Mucosa of descending colon (tissue), 3 donors: Measurements from ENCODE around the gene COL15A1. TPM values are rescaled to one million over a fixed set of nuclear protein-coding genes. Genes with fewer than 3 reads are reported as not detected.

ENCODE experiments used
- ATAC-seq: fragments of 200-7000 bp; cut with Tn5 transposase; one replicate; pipeline ENCODE4 v1.9.1; 2020; ENCODE audit warnings: mild to moderate bottlenecking, moderate library complexity
- DNase-seq, 3 donors: peaks; one replicate each; pipeline ENCODE4 v3.0.0-alpha.2; 2020
- H3K36me3 ChIP-seq: fragments of 200-600 bp; one replicate; pipeline ENCODE4 v1.8.0; 2021; ENCODE audit warnings: low read depth, mild to moderate bottlenecking
- H3K4me1 ChIP-seq: fragments of 200-600 bp; one replicate; pipeline ENCODE4 v1.8.0; 2021; ENCODE audit warnings: low read depth, mild to moderate bottlenecking
- H3K4me3 ChIP-seq: fragments of 200-600 bp; one replicate; pipeline ENCODE4 v1.8.0; 2021; ENCODE audit warnings: mild to moderate bottlenecking
- H3K9me3 ChIP-seq: fragments of 200-600 bp; one replicate; pipeline ENCODE4 v1.8.0; 2021; ENCODE audit warnings: mild to moderate bottlenecking
- CTCF ChIP-seq: fragments of 200-600 bp; IDR thresholded peaks from one replicate; pipeline ENCODE4 v1.8.0; 2022; ENCODE audit warnings: antibody characterized with exemption, mild to moderate bottlenecking
- intact Hi-C, 2 donors: fragments of 100-400 bp; cut with DNase I in 1 of 2; cut with micrococcal nuclease in 1 of 2; formaldehyde crosslinking; loops; one replicate each; pipeline versions ENCODE4 v1.11.0 to v1.11.1; 2022; cut with DNase I, micrococcal nuclease
- total RNA-seq, 3 donors: library from RNA; stranded (reverse); fragmentation: NEBNext Ultra II Directional in 2 of 3; extraction: Animal tissue kit (Norgen Biotek cat#: 25700) in 2 of 3; gene quantifications; one replicate each; pipeline versions ENCODE4 v1.2.1 to v1.2.4, GENCODE V29; 2021 to 2023
- donor health status: DM: no; HTN: no; CAD: no; lungs with moderate emphysema.
- donor health status: DM: no; HTN: no; CAD: no.
- donor health status: DM: no; HTN: yes; CAD: no.

The COL15A1 gene
- total RNA-seq, 3 donors from 2014 or later, result 4.2 to 43.4 (median 11.2) TPM

GRCh38 chr9:98980291-98980690, 36.6 kb downstream of the COL15A1 start:
- DNase-seq, result no peak
- Histone ChIP-seq H3K36me3 (no peaks in the 10 kb centered on the region), H3K4me1 (no peaks in the 10 kb centered on the region), H3K4me3 (no peak overlapping the region), H3K9me3 (no peaks in the 10 kb centered on the region)
- intact Hi-C loops, result no loop called here
- no peak for TF ChIP-seq CTCF
- ATAC-seq, result no peak

GRCh38 chr9:98983295-98984268, 39.9 kb downstream of the COL15A1 start:
- intact Hi-C loops, result no loop called here
- no peak overlapping the region for H3K4me3 ChIP-seq
- DNase-seq (no peak), ATAC-seq (peak; percentile 31)
- TF ChIP-seq CTCF, result no peak
- no peaks in the 10 kb centered on the region for H3K9me3 ChIP-seq
- no peaks in the 10 kb centered on the region for H3K4me1 ChIP-seq
- H3K36me3 ChIP-seq, result no peaks in the 10 kb centered on the region

- Histone ChIP-seq H3K4me1 (no peaks in the 10 kb centered on the region), H3K4me3 (no peak overlapping the region), H3K36me3 (no peaks in the 10 kb centered on the region), H3K9me3 (no peaks in the 10 kb centered on the region)
- intact Hi-C loops, result no loop called here
- DNase-seq (no peak), ATAC-seq (no peak)
- TF ChIP-seq CTCF, result no peak
Observed at GRCh38 chr9:98985596-98985995, 41.9 kb downstream of the COL15A1 start.

DNA sequence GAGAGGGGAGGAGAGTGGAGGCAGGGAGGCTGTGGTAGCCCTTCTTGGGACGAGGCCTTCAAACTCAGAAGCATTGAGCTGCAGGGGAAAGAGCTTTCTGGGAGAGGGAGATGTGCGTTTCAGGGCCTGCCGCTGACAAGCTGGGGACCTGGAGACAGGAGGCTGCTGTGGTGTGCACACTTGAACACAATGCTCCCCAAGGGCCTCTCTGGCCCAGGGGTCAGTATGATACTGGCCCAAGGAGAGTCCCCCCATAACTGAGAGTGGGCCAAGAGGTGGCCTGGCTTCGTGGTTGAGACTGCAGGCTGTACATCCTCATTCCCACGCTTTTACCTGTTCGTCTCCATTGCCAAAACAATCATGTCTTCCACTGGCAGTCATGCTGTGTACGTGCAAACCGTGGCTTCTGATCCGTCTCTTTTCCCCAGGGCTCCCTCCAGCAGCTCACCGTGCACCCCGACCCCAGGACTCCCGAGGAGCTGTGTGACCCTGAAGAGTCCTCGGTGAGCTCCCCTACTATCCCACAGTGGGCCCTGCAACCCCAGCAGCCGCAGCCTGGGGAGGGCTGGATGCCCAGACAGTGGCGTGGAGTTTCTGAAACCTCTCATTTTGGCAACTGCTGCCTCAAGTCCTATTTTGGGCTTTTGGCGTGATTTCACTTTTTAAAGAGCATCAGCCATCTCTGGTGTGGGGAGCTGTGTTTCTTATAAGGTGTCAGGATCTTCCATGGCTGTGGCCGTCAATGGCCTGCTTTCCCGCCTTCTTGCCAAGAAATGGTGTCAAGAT, 43.4 kb downstream of the COL15A1 start:
- no peak overlapping the region for H3K4me3 ChIP-seq
- intact Hi-C loops, result no loop called here
- ATAC-seq, result no peak
- DNase-seq, result no peak
- TF ChIP-seq CTCF, result no peak
- no peaks in the 10 kb centered on the region for H3K4me1 ChIP-seq
- H3K9me3 ChIP-seq, result no peaks in the 10 kb centered on the region
- no peaks in the 10 kb centered on the region for H3K36me3 ChIP-seq

DNA sequence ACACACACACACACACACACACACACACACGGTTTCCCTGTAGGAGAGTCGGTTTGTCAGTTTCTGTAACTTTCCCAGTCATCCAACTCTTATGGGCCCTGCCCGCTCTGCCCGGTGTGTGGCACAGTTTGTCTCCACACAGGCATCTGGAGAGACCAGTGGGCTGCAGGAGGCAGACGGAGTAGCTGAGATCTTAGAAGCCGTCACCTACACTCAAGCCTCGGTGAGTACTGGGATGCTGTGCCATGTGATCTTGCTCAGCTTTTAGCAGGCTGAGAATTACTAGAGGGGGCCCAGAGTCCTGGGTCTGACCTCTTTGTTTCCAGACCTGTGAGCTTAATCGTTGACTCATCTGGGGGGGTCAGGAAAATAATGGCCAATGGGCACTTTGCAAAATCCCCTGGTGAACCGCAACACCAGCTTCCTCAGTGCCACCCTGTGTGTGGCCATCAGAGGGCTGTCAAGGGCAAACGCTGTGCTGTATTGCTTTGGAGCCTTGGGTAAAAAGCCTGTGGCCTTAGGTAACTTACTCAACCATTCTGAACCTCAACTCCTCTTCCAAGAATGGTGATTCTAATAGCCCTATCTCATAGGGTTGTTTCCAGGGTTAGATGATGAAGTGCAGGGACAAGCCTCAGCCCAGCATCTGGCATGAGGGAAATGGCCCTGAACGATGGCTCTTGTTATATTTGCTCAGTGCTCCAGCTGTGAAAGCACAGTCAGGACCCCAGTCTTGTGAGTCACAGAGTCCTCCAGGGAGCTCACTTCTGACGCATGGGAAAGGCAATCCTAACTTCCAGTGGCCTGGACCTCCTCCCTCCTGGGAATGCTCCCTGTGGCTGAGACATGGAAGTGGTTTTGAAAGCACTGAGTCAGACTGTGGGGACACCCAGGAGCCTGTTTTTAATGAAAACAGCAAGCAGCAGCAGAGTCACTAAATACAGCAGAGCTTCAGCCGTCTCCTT, 45.6 kb downstream of the COL15A1 start:
- TF ChIP-seq CTCF, result no peak
- intact Hi-C loops, result no loop called here
- H3K4me3 ChIP-seq, result no peak overlapping the region
- H3K4me1 ChIP-seq, result no peaks in the 10 kb centered on the region
- no peaks in the 10 kb centered on the region for H3K9me3 ChIP-seq
- ATAC-seq, result peak; percentile 49
- peak in 1 of 3 donors; percentile 33 for DNase-seq
- H3K36me3 ChIP-seq, result no peaks in the 10 kb centered on the region
